GM19025 (cell line): Measurements from ENCODE around the gene LHX2.
A peak's percentile ranks its signal among the peaks of the same experiment; 100 is the strongest.

Experiments
- ATAC-seq: cut with Tn5 transposase; IDR thresholded peaks from one replicate; pipeline ENCODE4 v1.9.1; 2021; ENCODE audit warnings: mild to moderate bottlenecking, low read depth, moderate library complexity; ENCODE audit not compliant: unreplicated experiment

Gene LHX2

DNA sequence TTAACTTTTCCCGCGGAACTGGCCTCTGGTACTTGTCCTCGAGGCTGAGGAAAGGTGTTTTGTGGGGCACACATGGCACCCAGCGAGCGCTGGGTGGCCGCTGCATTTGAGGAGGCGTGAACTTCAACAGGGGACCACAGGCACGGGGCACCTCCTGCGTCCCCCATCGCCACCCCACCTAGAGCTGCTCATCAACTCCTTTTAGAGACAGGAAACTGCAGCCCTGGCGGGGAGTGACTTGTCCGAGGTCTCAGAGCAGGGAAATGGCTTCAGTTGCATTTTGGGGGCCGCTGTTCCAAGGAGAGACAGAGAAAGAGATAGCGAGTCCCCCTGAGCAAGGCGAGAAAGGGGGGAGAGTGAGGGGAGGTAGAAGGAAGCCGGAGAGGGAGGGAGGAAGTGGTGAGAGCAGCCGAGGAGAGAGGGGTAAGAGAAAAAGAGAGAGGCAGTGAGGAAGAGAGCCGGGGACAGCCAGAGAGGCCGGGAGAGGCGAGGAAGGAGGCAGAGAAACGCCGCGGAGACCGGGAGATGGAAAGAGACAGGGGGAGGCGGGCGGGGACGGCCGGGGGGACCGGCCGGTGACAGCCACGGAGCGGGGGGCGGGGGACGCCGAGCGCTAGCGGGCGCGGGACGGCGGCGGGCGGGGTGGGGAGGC lies 12.5 kb upstream of the LHX2 start:
- ATAC-seq: no peak

- no peak for ATAC-seq
These were observed 11.9 kb upstream of the LHX2 start for GRCh38 chr9:123999661-124000060.

DNA sequence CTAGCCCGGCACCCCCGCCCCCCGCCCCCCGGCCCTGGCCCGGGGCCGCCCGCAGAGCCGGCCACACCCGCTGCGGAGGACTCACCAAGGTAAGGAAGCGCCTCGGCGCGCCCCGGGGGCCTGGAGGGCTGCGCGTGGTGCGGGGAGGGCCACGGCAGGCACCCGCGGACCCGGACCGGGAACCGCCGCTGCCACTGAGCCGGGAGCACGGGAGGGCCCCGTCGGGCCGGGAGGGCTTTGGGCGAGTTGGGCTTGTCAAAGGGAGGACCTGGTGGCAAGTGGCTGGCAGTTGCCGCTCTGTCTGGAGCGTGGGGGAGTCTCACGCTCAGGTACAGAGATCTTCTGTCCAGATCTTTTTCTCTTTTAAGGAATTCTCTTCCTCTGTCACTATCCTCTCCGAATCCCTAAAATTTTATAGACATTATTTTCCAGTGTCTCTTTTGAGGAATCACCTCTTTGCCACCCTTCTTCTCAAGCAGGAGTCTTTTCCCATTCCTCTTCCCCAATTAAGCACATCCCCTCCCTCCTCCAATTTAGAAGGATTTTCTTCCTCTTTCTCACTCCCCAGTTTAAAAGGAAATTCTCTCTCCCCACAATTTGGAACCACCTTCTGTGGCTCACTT lies 11.3 kb upstream of the LHX2 start:
- ATAC-seq: no peak

DNA sequence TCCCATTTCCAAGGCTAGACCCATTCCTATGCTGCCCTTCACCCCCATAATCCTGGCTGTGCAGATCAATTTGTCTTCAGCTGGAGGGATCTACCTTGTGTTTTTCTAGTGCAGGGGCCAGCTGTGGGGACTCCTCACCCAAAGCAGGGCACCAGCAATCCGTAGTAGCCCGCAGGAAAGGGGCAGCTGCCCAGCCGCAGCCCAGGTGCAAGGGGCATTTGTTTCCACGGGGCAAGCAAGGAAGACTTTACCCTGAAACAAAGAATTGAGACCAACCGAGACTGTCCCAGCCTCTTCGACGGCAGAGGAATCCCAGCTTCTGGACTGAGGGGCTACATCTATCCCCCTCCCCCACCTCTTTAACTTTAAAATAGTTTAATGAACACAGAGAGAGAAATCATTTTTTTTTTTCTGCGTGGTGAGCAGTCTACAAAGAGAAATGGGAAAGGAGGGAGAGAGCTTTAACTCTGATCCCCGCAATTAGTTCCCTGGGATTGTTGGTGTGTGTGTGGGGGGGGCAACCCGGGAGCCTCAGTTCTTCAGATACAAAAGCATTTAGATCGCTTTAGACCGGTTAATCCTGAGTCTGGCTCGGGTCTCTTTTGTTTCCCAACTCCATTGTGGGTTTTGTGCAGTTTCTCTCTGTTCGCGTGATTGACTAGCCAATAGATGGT lies 10.6 kb upstream of the LHX2 start:
- ATAC-seq: no peak

DNA sequence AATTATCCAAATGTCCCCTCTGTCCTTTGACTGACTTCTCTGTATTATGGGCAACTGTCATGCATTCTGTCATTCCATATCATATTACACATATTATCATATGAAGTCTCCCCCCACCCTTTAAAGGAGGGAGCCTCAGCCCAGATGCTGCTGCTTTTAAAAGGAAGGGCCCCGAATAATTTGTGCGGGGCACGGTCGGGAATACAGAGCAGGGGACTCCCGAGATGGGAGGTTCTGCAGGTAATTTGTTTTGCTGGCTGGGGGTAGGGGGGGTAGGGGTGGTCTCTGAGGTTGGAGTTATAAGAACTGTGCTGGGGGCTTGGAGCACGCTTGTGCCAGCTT lies 10.1 kb upstream of the LHX2 start:
- no peak for ATAC-seq

GRCh38 chr9:124001866-124002525 lies 9.6 kb upstream of the LHX2 start:
- no peak for ATAC-seq

GRCh38 chr9:124003636-124004349 lies 7.8 kb upstream of the LHX2 start:
- ATAC-seq: no peak

DNA sequence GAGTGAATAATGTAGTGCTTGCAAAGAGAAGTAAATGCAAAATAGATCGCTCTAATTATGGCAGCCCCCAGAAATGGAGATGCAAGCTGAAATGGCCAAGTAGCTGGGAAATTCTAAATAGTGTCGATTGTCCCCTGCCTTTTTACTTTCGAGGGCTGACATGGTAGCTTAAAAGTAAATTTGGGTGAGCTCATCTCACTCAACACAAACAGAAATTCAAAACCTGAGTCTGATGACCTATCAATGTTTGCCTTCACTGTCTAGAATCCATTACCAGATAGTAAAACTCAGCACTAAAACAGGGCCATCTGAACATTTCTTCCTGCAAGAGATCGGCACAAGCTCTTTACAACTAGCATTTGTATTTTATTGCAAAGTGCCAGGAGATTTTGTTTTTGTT lies 7.0 kb upstream of the LHX2 start:
- ATAC-seq: no peak

GRCh38 chr9:124005029-124005771 lies 6.4 kb upstream of the LHX2 start:
- no peak for ATAC-seq

DNA sequence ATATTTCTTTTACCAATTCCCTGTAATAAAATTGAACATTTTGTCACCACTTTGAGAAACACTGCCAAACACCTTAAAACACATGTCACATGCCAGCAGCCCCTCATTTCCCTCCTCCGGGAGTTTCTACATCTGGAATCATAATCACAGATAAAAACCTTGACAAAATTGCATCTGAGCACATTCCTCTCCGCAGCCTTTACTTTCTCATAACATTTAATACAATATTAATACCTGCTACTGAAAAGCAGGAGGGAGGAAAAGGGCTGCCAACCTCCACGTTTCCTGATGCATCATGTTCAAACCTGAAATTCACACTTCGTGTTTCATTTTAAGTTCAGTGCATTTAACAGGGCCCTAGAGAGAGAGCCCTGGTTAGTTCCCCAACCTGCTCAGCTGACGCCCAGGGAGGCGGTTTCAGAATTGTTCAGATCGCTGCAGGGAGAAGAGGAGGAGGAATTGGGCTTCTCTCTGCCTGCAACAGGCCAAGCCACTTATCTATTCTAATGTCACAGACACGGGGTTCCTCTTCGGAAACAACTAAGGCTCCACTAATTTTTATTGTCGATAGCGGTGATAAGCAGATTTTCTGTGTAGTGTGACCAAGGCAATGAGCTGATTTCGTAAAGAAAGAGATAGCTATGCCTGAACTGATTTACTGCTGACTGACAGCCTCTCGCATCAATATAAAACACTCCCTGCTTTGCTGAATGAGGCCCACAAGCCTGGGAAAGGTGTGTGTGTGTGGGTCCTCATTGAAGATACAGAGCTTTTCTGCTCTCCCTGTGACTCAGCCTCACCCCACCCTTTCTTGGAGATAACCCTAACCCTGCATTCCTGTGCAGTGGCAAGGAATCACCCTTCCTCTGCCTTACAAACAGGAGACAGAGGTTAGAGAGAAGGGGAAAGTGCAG lies 4.9 kb upstream of the LHX2 start:
- ATAC-seq: peak; percentile 49

GRCh38 chr9:124007565-124008302 lies 3.8 kb upstream of the LHX2 start:
- no peak for ATAC-seq

DNA sequence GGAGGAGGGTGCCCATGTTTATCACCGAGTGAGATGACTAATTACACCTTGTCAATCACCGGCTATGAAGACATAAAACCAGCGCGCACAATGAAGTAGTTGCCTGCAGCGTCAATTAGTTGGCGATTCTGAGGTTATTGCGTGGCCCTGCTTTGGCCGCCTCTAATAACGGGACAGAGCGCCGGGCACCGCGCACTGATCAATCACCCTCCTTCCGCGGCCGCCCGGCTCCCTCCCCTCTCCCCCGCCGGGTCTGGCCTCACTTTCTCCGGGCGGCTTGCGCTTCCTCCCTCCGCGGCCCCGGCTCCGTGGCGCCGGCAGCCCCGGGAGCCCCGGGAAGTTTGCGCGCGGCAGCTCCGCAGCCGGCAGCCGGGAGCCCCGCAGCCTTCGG lies 3.3 kb upstream of the LHX2 start:
- no peak for ATAC-seq

- no peak for ATAC-seq
These were observed 2.7 kb upstream of the LHX2 start for GRCh38 chr9:124008694-124009530.

- ATAC-seq: no peak
These were observed 1.9 kb upstream of the LHX2 start for GRCh38 chr9:124009531-124010217.

- no peak for ATAC-seq
These were observed 1.3 kb upstream of the LHX2 start for GRCh38 chr9:124010303-124010664.

DNA sequence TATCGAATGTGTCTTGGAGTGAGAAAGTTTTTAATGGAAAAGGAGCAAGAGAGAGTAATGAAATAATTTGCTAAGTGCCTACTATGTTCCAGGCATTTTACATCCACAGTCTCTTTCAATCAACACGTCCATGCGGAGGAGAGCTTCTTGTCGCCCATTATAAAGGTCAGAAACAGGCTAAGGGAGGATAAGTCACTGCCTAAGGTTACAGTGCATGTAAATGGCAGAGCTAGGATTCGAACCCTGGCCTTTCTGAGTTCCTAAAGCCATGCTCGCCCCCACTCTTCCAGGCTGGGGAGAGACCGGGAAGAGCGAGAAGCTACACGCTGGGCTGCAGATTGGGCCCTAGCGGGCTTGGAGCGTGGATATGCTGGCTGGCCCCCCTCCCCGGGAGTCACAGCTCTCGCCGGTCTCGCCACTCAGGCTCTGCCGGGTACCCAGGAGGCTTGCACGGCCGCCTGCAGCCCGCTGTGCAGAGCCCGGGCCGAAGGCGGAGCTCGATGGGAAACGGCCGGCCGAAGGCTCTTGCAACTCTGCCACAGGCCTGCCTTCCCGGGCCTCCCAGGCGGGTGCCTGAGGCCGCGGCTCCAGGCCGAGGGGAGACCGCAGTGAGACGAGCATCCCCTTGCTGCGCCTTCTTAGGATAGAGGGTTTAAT lies 775 bp upstream of the LHX2 start:
- ATAC-seq: no peak
